HepG2 (cell line): ENCODE data around the gene GDF2. TPM values are rescaled to one million over a fixed set of nuclear protein-coding genes. Genes with fewer than 3 reads are reported as not detected.

ENCODE experiments used
- ATAC-seq: fragments of 200-7000 bp; cut with Tn5 transposase; 3 replicates; pipeline ENCODE4 v1.9.1; 2020; ENCODE audit warnings: mild to moderate bottlenecking, moderate library complexity
- BruUV-seq: library from RNA; stranded (reverse); fragments of 400-500 nt; replicated peaks from 2 replicates; lab custom pipeline; 2021; lab: Mats Ljungman, UMichigan
- CTCF ChIA-PET: fragments of 300-600 bp; formaldehyde crosslinking; extraction: SDS; loops from one replicate; lab custom pipeline; 2021; ENCODE audit warnings: low total read pairs, inconsistent platforms, low intra/inter-chr PET ratio; lab: Yijun Ruan, JAX
- POLR2A ChIA-PET: fragments of 350-600 bp; sonication (Branson Sonifier 250); formaldehyde crosslinking; loops from one replicate; lab custom pipeline; 2020; ENCODE audit warnings: antibody characterized with exemption, inconsistent platforms; lab: Yijun Ruan, JAX
- DNase-seq: peaks from one replicate; pipeline ENCODE4 v3.0.0-alpha.2; 2015; ENCODE audit warnings: low spot score
- FAIRE-seq: peaks from 3 replicates; lab custom pipeline; 2011; peaks lifted over from hg19 to GRCh38; lab: Jason Lieb, UNC
- H2AFZ ChIP-seq: one replicate; pipeline ENCODE4 v1.6.1; 2011; ENCODE audit warnings: low read length, inconsistent platforms
- H3K27ac ChIP-seq: fragments of 300-600 bp; 3 replicates; pipeline ENCODE4 v1.8.0; 2011; ENCODE audit warnings: mixed run types, mild to moderate bottlenecking, mixed read lengths, low read length, inconsistent platforms; ENCODE audit not compliant: insufficient read depth; ENCODE audit errors: extremely low read length
- H3K27me3 ChIP-seq, 2 experiments: fragments of 200-600 bp in 1 of 2; 2 replicates in 1 of 2; 3 replicates in 1 of 2; pipeline versions ENCODE4 v1.6.0 to v1.8.0; 2011; ENCODE audit warnings: low read length in 2 of 2, mild to moderate bottlenecking in 2 of 2, moderate library complexity in 2 of 2, inconsistent platforms in 1 of 2; ENCODE audit not compliant: insufficient read depth in 2 of 2, control insufficient read depth in 1 of 2
- H3K36me3 ChIP-seq, 2 experiments: fragments of 200-600 bp in 1 of 2; replicated peaks in 1 of 2; 2 replicates in 1 of 2; 3 replicates in 1 of 2; pipeline versions ENCODE4 v1.5.1 to v1.8.0; 2011; ENCODE audit warnings: low read length in 2 of 2, inconsistent platforms in 1 of 2; ENCODE audit not compliant: insufficient read depth in 2 of 2, control insufficient read depth in 1 of 2
- H3K4me1 ChIP-seq: 2 replicates; pipeline ENCODE4 v1.5.1; 2012; ENCODE audit warnings: low read length, inconsistent platforms; ENCODE audit not compliant: insufficient read depth
- H3K4me2 ChIP-seq: 2 replicates; pipeline ENCODE4 v1.6.0; 2011; ENCODE audit warnings: low read depth, low read length, inconsistent platforms
- H3K4me3 ChIP-seq, 3 experiments: fragments of 200-600 bp in 1 of 3; sonication (generic), shearing (Covaris generic) in 1 of 3; replicated peaks in 1 of 3; 2 replicates each; pipeline ENCODE4 v1.5.1; 2011 to 2016; ENCODE audit warnings: low read length in 3 of 3, inconsistent platforms in 2 of 3, low read depth in 2 of 3, mild to moderate bottlenecking in 2 of 3, control low read depth in 1 of 3, mixed read lengths in 1 of 3; ENCODE audit not compliant: insufficient read depth in 1 of 3
- H3K79me2 ChIP-seq: one replicate; pipeline ENCODE4 v1.6.1; 2011; ENCODE audit warnings: low read length, inconsistent platforms; ENCODE audit not compliant: insufficient read depth
- H3K9ac ChIP-seq: 2 replicates; pipeline ENCODE4 v1.6.0; 2011; ENCODE audit warnings: mild to moderate bottlenecking, low read depth, low read length, inconsistent platforms; ENCODE audit not compliant: insufficient read depth
- H3K9me3 ChIP-seq: 2 replicates; pipeline ENCODE4 v1.5.1; 2012; ENCODE audit warnings: mild to moderate bottlenecking, low read length
- H4K20me1 ChIP-seq: 2 replicates; pipeline ENCODE4 v1.6.0; 2011; ENCODE audit warnings: inconsistent platforms, mild to moderate bottlenecking, low read length, moderate library complexity; ENCODE audit not compliant: insufficient read depth
- CENPX ChIP-seq: sonication (generic); formaldehyde crosslinking; IDR thresholded peaks from 2 replicates; pipeline ENCODE4 v1.9.0; 2021; ENCODE audit warnings: mild to moderate bottlenecking, missing genetic modification reagents, moderate library complexity
- ISL2 ChIP-seq: sonication (generic); formaldehyde crosslinking; IDR thresholded peaks from 2 replicates; pipeline ENCODE4 v1.5.0; 2020; ENCODE audit warnings: missing genetic modification reagents
- MXD4 ChIP-seq: IDR thresholded peaks from 2 replicates; pipeline ENCODE4 v1.6.1; 2016; ENCODE audit warnings: mild to moderate bottlenecking, missing biosample characterization, missing genetic modification reagents
- RNF2 ChIP-seq: fragments of 450-650 bp; conservative IDR thresholded peaks from 2 replicates; pipeline ENCODE4 v1.6.1; 2016; ENCODE audit warnings: low read depth
- TFAP4 ChIP-seq: sonication (generic); IDR thresholded peaks from 2 replicates; pipeline ENCODE4 v1.6.1; 2016; ENCODE audit warnings: low read depth, borderline replicate concordance
- U2AF2 ChIP-seq: fragments of 200-400 bp; formaldehyde crosslinking; IDR thresholded peaks from 2 replicates; pipeline ENCODE4 v1.6.1; 2017; ENCODE audit warnings: low read depth, mild to moderate bottlenecking, low read length
- ZBTB40 ChIP-seq, 2 experiments: fragments of 450-650 bp in 1 of 2; sonication (generic) in 1 of 2; formaldehyde crosslinking in 1 of 2; IDR thresholded peaks; 2 replicates each; pipeline versions ENCODE4 v1.6.1 to v1.8.0; 2016 to 2022; ENCODE audit warnings: antibody characterized with exemption in 1 of 2, mild to moderate bottlenecking in 1 of 2, missing genetic modification reagents in 1 of 2
- ZFY ChIP-seq: sonication (generic); formaldehyde crosslinking; IDR thresholded peaks from 2 replicates; pipeline ENCODE4 v1.4.0; 2020; ENCODE audit warnings: missing genetic modification reagents
- ZNF24 ChIP-seq: fragments of 450-650 bp; IDR thresholded peaks from 2 replicates; pipeline ENCODE4 v1.6.1; 2017; ENCODE audit warnings: antibody characterized with exemption, mild to moderate bottlenecking
- ZNF256 ChIP-seq: sonication (generic); formaldehyde crosslinking; conservative IDR thresholded peaks from 2 replicates; pipeline ENCODE4 v1.4.0; 2020; ENCODE audit warnings: missing genetic modification reagents
- ZNF326 ChIP-seq: sonication (generic); formaldehyde crosslinking; IDR thresholded peaks from 2 replicates; pipeline ENCODE4 v1.4.0; 2020; ENCODE audit warnings: missing genetic modification reagents, borderline replicate concordance
- ZNF44 ChIP-seq: sonication (generic); formaldehyde crosslinking; IDR thresholded peaks from 2 replicates; pipeline ENCODE4 v1.5.1; 2020; ENCODE audit warnings: mild to moderate bottlenecking, missing genetic modification reagents
- ZNF569 ChIP-seq: sonication (generic); formaldehyde crosslinking; IDR thresholded peaks from 2 replicates; pipeline ENCODE4 v1.5.0; 2020; ENCODE audit warnings: mild to moderate bottlenecking, missing genetic modification reagents, moderate library complexity, borderline replicate concordance
- ZNF660 ChIP-seq: sonication (generic); formaldehyde crosslinking; IDR thresholded peaks from 2 replicates; pipeline ENCODE4 v1.5.1; 2020; ENCODE audit warnings: mild to moderate bottlenecking, low read depth, missing genetic modification reagents, borderline replicate concordance
- ZNF720 ChIP-seq: sonication (generic); formaldehyde crosslinking; IDR thresholded peaks from 2 replicates; pipeline ENCODE4 v1.4.0; 2020; ENCODE audit warnings: missing genetic modification reagents
- WGBS: methylation state at CpG from one replicate; pipeline ENCODE4 v1.1.6; 2017; ENCODE audit warnings: low lambda C conversion rate; 5-methylcytosine and 5-hydroxymethylcytosine counted together
- in situ Hi-C: cut with HindIII; loops from 2 replicates; pipeline ENCODE4 v1.10.0; 2017; ENCODE audit warnings: low pct_unique_long_range_greater_than_20kb; ENCODE audit not compliant: extremely low pct_ligation_motif_present
- intact Hi-C: fragments of 100-400 bp; cut with micrococcal nuclease; formaldehyde crosslinking; loops from one replicate; pipeline ENCODE4 v1.10.0; 2022; ENCODE audit not compliant: unreplicated experiment
- polyA plus RNA-seq, 8 experiments: library from polyadenylated mRNA; depleted of rRNA in 3 of 8; stranded (reverse) in 7 of 8; unstranded in 1 of 8; fragments of >200 nt; fragmentation: Illumina TruSeq in 4 of 8; extraction: Trizol in 4 of 8; gene quantifications; 2 replicates each; pipeline versions ENCODE4 v1.2.1 to v1.2.3, GENCODE V29; 2011 to 2016; ENCODE audit warnings: low read depth in 4 of 8, missing spikeins in 1 of 8, mixed read lengths in 1 of 8; ENCODE audit not compliant: insufficient read depth in 1 of 8
- total RNA-seq, 5 experiments: library from RNA; depleted of rRNA; stranded (reverse); fragments of >200 nt; fragmentation: Illumina TruSeq; extraction: Trizol; gene quantifications; 2 replicates each; pipeline ENCODE4 v1.2.3, GENCODE V29; 2016; ENCODE audit warnings: low read depth in 1 of 5

Gene GDF2
- total and polyA plus RNA-seq, 2 of the 13 experiments (the other 11 are each of a cell fraction or from before 2014, with no cell fraction given): not detected

- ATAC-seq (no peak), FAIRE-seq (no peak), DNase-seq (no peak)
- no TSS peak for BruUV-seq
- Histone ChIP-seq H2AFZ (no peak overlapping the region), H3K9me3 (no peaks in the 10 kb centered on the region), H3K4me2 (no peak overlapping the region), H4K20me1 (no peaks in the 10 kb centered on the region), H3K4me3 (no peak overlapping the region), H3K36me3 (no peaks in the 10 kb centered on the region), H3K27ac (no peak overlapping the region), H3K27me3 (peaks cover 1 to 5% of the 10 kb centered on the region in 2 experiments; a peak in 3 of 5 replicates), H3K9ac (no peak overlapping the region), H3K4me1 (no peaks in the 10 kb centered on the region), H3K79me2 (no peaks in the 10 kb centered on the region)
- ChIA-PET CTCF (no interaction called here), POLR2A (no interaction called here)
- in situ Hi-C loops (no loop called here), intact Hi-C loops (no loop called here)
- 27% methylated on average over 12 of the region's 13 CpGs for WGBS
- TF ChIP-seq ZNF569 (CRISPR knock-in tag) (no peak), U2AF2 (no peak), ZBTB40 (IDR thresholded peaks at IDR 0.05) (no peak), ZBTB40 (CRISPR knock-in tag; IDR thresholded peaks at IDR 0.05) (no peak), ZFY (no peak), ZNF326 (CRISPR knock-in tag) (no peak), ZNF24 (no peak), ISL2 (no peak), MXD4 (CRISPR knock-in tag) (no peak), TFAP4 (no peak), ZNF256 (no peak), ZNF720 (no peak), ZNF660 (CRISPR knock-in tag) (no peak), CENPX (no peak), ZNF44 (CRISPR knock-in tag) (no peak), RNF2 (no peak)
Observed at GRCh38 chr10:47344996-47345870, 23.0 kb downstream of the GDF2 start.
